GM19452 (cell line): ENCODE measurements around the gene CRISPLD2.
"Not testable (repeated sequence)": the region's sequence is repeated elsewhere in the genome, so short reads cannot be mapped to it uniquely, and the experiment has no call there.

ENCODE experiments used
- ATAC-seq: cut with Tn5 transposase; IDR thresholded peaks from one replicate; pipeline ENCODE4 v1.9.1; 2021; ENCODE audit not compliant: unreplicated experiment

The CRISPLD2 gene

DNA sequence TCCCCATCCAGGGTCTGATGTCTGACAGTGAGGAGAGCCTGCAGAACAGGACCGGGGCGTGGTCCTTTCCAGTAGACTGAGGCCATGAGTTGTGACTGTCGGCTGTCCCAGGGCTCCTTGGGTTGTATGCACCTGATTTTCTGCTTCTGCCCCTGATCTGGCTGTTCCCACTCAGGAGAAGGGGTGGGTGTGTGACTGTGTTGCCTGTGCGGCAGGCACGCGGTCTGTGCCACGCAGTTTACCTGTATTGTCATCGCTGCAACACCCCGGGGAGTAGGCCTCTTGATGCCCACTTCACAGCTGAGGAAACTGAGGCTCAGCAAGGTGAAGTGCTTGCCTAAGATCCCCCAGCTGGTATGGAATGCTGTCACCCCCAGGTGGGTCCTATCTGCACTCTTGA, 1.4 kb downstream of the CRISPLD2 start:
- no peak for ATAC-seq

DNA sequence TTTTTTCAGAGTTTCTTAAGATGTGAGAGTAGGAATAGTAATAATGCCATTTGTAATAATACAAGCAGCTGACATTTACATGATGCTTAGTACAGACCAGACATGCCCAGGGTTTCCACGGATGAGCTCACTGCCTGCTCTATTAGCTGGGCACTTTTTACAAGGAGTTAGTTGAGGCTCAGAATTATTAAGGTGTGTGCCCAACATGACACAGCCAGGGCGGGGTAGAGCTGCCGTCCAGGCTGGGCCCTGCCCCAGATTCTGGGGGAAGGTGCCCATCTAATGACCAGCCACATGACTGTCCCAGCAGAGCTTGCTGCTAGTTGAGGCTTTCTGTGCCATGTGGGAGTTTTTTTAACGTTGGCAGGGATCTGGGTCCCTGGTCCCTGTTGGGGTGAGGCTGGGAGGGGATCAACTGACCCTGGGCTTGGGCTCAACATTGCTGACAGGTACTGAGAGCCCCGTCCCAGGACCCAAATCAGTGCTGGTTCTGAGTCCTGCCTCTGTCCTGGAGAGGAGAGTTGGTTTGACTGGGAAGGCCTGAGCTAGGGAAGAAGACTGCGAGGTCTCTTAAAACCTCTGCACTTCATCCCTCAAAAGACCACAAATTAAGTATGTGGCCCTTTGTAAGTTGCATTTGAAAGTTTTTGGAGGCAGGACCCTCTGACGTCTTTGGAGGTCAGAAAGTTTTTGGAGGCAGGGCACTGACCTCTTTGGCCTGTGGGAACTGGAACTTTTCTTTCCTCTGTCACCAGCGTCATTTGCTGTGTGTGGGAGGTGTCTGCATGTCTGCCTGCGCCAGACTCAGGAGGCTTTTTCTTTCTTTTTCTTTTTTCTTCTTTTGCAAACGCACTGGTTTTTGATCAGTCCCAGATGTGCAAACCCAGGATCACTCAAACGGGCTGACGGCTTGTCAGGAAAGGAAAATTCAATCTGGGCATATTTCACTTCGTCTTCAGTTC, 2.2 kb downstream of the CRISPLD2 start:
- ATAC-seq = no peak

DNA sequence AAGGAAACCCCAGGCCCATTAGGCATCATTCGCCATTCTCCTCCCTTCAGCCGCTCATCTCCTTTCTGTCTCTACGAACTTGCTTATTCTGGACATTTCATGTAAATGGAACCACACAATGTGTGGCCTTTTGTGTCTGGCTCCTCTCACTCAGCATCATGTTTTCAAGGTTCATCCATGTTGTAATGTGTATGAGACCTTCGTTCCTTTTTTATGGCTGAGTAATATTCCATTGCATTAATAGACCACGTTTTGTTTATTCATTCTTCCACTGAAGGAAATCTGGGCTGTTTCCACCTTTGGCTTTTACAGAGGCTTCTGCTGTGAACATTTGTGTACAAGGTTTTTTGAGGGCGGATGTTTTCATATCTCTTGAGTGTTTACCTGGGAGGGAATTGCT, 3.2 kb downstream of the CRISPLD2 start:
- no peak for ATAC-seq

- ATAC-seq = no peak
These were observed 3.7 kb downstream of the CRISPLD2 start for GRCh38 chr16:84823484-84823883.

DNA sequence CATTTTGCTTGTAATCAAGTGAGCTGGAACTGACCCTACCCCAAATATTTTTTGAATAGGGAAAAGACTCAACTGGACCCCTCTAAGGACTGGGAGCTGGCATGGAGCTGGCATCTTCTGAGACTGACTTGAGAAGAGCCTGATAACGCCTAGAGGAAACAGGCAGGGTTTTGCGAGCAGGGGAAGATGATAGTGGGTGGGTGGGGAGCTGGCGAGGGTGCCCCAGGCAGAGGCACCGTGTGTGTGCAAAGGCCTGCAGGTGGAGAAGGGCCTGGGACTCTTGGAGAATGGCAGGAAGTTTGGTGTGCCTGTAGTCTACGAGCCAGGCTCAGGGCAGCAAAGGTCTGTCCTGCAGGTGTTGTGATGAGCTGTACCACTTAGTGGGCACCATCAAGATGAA, 4.1 kb downstream of the CRISPLD2 start:
- no peak for ATAC-seq

- no peak for ATAC-seq
These were observed 6.2 kb downstream of the CRISPLD2 start for GRCh38 chr16:84825896-84826557.

DNA sequence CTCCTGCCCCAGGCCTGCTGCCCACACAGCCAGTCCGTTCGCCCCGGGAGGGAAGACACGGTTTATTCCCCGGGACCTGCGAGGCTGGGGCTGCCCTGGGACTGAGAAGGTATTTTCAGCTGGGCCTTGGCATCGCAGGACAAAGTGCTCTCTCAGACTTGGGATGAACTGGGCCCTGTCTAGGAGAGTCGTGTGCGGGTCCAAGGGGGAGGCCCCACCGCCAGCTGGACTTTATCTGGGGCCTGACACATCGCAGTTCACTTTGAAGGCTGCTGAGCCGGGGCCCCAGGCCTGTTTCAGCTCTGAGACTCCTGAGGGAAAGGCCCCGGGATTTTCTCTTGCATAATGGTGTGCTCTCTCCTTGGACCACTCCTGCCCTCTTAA, 6.8 kb downstream of the CRISPLD2 start:
- no peak for ATAC-seq

DNA sequence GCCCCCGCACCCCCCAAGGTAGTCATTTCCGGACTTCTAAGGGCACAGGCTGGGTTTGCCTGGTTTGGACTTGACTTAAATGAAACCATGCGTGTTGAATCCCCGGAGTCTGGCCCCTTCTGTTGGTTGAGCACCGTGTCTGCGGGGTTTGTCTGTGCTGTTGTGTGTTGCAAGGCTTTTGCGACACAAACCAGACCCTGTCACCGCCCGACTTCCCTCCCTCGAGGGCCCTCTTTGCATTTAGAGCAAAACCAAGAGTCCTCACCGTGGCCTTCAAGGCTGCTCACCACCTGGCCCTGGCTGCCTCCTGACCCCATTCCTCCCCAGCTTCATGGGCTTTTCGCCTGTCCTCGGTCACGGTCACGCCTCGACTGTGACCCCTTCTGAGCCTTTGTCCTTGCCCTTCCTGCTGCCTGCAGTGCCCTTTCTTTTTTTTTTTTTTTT, 7.4 kb downstream of the CRISPLD2 start:
- no peak for ATAC-seq

GRCh38 chr16:84827897-84828296, 8.1 kb downstream of the CRISPLD2 start:
- no peak for ATAC-seq

DNA sequence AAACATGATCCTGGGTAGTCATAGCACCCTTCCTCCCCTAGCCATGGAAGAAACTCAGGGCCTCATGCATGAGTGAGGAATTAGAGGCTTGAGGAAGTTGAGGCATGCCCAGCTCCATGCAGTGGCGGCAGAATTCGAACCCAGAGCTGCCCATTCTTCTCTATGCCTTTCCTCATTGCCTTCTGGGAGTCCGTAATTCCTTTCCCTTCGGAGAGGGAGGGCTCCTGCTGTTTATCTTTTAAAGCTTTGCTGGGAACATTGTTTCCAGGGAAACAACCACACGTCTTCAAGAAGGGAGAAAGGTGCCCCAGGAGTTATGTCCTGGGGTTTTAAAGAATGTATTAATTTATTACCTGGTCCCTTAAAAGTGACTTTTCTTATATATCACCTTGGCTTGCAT, 8.5 kb downstream of the CRISPLD2 start:
- ATAC-seq = no peak

GRCh38 chr16:84829168-84829965, 9.6 kb downstream of the CRISPLD2 start:
- no peak for ATAC-seq

- ATAC-seq = no peak
These were observed 11.1 kb downstream of the CRISPLD2 start for GRCh38 chr16:84830765-84831384.

- not testable (repeated sequence) for ATAC-seq
These were observed 11.9 kb downstream of the CRISPLD2 start for GRCh38 chr16:84831728-84832127.

- no peak for ATAC-seq
These were observed 12.8 kb downstream of the CRISPLD2 start for GRCh38 chr16:84832488-84833143.

GRCh38 chr16:84833144-84833500, 13.3 kb downstream of the CRISPLD2 start:
- ATAC-seq = no peak

GRCh38 chr16:84833542-84834402, 14.0 kb downstream of the CRISPLD2 start:
- no peak for ATAC-seq

DNA sequence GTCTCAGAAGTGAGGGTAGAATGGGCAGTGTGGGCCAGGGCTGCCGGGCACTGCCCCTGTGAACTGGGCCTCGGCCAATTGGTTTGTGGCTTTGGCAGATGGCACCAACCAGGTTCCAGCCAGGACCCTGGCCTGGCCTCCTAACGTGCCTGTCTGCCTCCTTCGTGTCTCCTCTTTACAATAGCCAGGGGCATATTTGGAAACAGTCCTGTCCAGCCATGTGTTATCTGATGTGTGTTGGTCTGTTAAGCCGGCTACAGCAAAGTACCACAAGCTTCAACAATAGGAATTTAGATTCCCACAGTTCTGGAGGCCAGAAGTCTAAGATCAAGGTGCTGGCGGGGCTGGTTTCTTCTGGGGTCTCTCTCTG, 14.6 kb downstream of the CRISPLD2 start:
- ATAC-seq = no peak

- ATAC-seq = no peak
These were observed 16.5 kb downstream of the CRISPLD2 start for GRCh38 chr16:84836234-84836647.

- no peak for ATAC-seq
These were observed 17.2 kb downstream of the CRISPLD2 start for GRCh38 chr16:84836967-84837366.
